ENCODE results near the gene FOSB.

- TF ChIP-seq, protein P1, sequence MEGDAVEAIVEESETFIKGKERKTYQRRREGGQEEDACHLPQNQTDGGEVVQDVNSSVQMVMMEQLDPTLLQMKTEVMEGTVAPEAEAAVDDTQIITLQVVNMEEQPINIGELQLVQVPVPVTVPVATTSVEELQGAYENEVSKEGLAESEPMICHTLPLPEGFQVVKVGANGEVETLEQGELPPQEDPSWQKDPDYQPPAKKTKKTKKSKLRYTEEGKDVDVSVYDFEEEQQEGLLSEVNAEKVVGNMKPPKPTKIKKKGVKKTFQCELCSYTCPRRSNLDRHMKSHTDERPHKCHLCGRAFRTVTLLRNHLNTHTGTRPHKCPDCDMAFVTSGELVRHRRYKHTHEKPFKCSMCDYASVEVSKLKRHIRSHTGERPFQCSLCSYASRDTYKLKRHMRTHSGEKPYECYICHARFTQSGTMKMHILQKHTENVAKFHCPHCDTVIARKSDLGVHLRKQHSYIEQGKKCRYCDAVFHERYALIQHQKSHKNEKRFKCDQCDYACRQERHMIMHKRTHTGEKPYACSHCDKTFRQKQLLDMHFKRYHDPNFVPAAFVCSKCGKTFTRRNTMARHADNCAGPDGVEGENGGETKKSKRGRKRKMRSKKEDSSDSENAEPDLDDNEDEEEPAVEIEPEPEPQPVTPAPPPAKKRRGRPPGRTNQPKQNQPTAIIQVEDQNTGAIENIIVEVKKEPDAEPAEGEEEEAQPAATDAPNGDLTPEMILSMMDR (IDR thresholded peaks at IDR 0.05), result no peak
- TF ChIP-seq POLR2A (IDR thresholded peaks at IDR 0.05), result no peak
These were observed 26.6 kb downstream of the FOSB start for GRCh38 chr19:45494261-45494916.
